GM23338 (cell line): ENCODE results near the gene POLR1A. TPM values are rescaled to one million over a fixed set of nuclear protein-coding genes. Genes with fewer than 3 reads are reported as not detected.

Source experiments
- ATAC-seq: fragments of 200-7000 bp; cut with Tn5 transposase; 3 replicates; pipeline ENCODE4 v1.9.1; 2020
- DNase-seq: peaks from one replicate; pipeline ENCODE4 v3.0.0-alpha.2; 2015; ENCODE audit warnings: low spot score
- H2AFZ ChIP-seq: fragments of 200-600 bp; sonication (generic); 2 replicates; pipeline ENCODE4 v1.8.0; 2016; ENCODE audit warnings: antibody characterized with exemption, mild to moderate bottlenecking, moderate library complexity
- H3F3A ChIP-seq: fragments of 200-600 bp; sonication (generic); replicated peaks from 2 replicates; pipeline ENCODE4 v1.8.0; 2017; ENCODE audit warnings: antibody characterized with exemption, mixed run types, low read depth
- H3K27ac ChIP-seq: fragments of 200-600 bp; sonication (generic); 2 replicates; pipeline ENCODE4 v1.6.1; 2016; ENCODE audit warnings: low read depth
- H3K27me3 ChIP-seq: fragments of 200-600 bp; sonication (generic); 2 replicates; pipeline ENCODE4 v1.8.0; 2016; ENCODE audit warnings: mild to moderate bottlenecking, mixed run types, moderate library complexity; ENCODE audit not compliant: insufficient read depth
- H3K36me3 ChIP-seq: fragments of 200-600 bp; sonication (generic); 2 replicates; pipeline ENCODE4 v1.8.0; 2016; ENCODE audit warnings: mild to moderate bottlenecking; ENCODE audit not compliant: insufficient read depth
- H3K4me1 ChIP-seq: fragments of 200-600 bp; sonication (generic); 2 replicates; pipeline ENCODE4 v1.8.0; 2016; ENCODE audit warnings: mild to moderate bottlenecking, moderate library complexity; ENCODE audit not compliant: insufficient read depth
- H3K4me2 ChIP-seq: fragments of 200-600 bp; sonication (generic); 2 replicates; pipeline ENCODE4 v1.7.1; 2017; ENCODE audit warnings: mixed run types
- H3K4me3 ChIP-seq: fragments of 200-600 bp; sonication (generic); 2 replicates; pipeline ENCODE4 v1.6.1; 2016; ENCODE audit warnings: mixed run types
- H3K79me2 ChIP-seq: fragments of 200-600 bp; sonication (generic); replicated peaks from 2 replicates; pipeline ENCODE4 v1.8.0; 2017; ENCODE audit warnings: mild to moderate bottlenecking; ENCODE audit not compliant: insufficient read depth
- H3K9me2 ChIP-seq: fragments of 200-600 bp; sonication (generic); 2 replicates; pipeline ENCODE4 v1.8.0; 2017; ENCODE audit not compliant: insufficient read depth
- H4K20me1 ChIP-seq: fragments of 200-600 bp; sonication (generic); replicated peaks from 2 replicates; pipeline ENCODE4 v1.8.0; 2017; ENCODE audit warnings: mild to moderate bottlenecking; ENCODE audit not compliant: insufficient read depth
- H3K27ac Mint-ChIP-seq: 2 replicates; pipeline ENCODE4 v1.8.0; 2020; ENCODE audit warnings: inconsistent platforms, mild to moderate bottlenecking, moderate library complexity, mixed read lengths
- H3K27me3 Mint-ChIP-seq: 3 replicates; pipeline ENCODE4 v1.8.0; 2022; ENCODE audit warnings: low read depth, mild to moderate bottlenecking, moderate library complexity, mixed read lengths, inconsistent platforms; ENCODE audit not compliant: insufficient read depth, poor library complexity
- H3K36me3 Mint-ChIP-seq: 3 replicates; pipeline ENCODE4 v1.8.0; 2021; ENCODE audit warnings: low read depth, mild to moderate bottlenecking, inconsistent platforms, moderate library complexity, mixed read lengths
- H3K4me1 Mint-ChIP-seq: 3 replicates; pipeline ENCODE4 v1.8.0; 2020; ENCODE audit warnings: mild to moderate bottlenecking, inconsistent platforms, mixed read lengths
- H3K4me3 Mint-ChIP-seq: 3 replicates; pipeline ENCODE4 v1.8.0; 2021; ENCODE audit warnings: moderate library complexity, mild to moderate bottlenecking, inconsistent platforms, mixed read lengths
- H3K9me3 Mint-ChIP-seq: 3 replicates; pipeline ENCODE4 v1.8.0; 2020; ENCODE audit warnings: moderate library complexity, mild to moderate bottlenecking, inconsistent platforms, mixed read lengths
- CREB1 ChIP-seq: fragments of 250-450 bp; sonication (Bioruptor Pico); IDR thresholded peaks from 2 replicates; pipeline ENCODE4 v1.5.0; 2020; ENCODE audit warnings: low read depth, mild to moderate bottlenecking, moderate library complexity
- EZH2 ChIP-seq: fragments of 200-600 bp; sonication (generic); IDR thresholded peaks from one replicate; pipeline ENCODE4 v1.8.0; 2017; ENCODE audit warnings: antibody characterized with exemption, mild to moderate bottlenecking, low read depth; ENCODE audit not compliant: unreplicated experiment
- EZH2phosphoT487 ChIP-seq: fragments of 200-600 bp; sonication (generic); IDR thresholded peaks from one replicate; pipeline ENCODE4 v1.8.1; 2018; ENCODE audit warnings: antibody characterized with exemption; ENCODE audit not compliant: unreplicated experiment
- JUNB ChIP-seq: IDR thresholded peaks from one replicate; pipeline ENCODE4 v1.6.1; 2016; ENCODE audit warnings: antibody characterized with exemption; ENCODE audit not compliant: unreplicated experiment
- NANOG ChIP-seq: IDR thresholded peaks from 2 replicates; pipeline ENCODE4 v1.6.1; 2016; ENCODE audit warnings: antibody characterized with exemption, borderline replicate concordance
- STAT1 ChIP-seq: IDR thresholded peaks from one replicate; pipeline ENCODE4 v1.6.1; 2016; ENCODE audit warnings: antibody characterized with exemption; ENCODE audit not compliant: unreplicated experiment
- ZNF114 ChIP-seq: fragments of 250-450 bp; sonication (Bioruptor Pico); IDR thresholded peaks from 2 replicates; pipeline ENCODE4 v1.5.0; 2020; ENCODE audit warnings: mild to moderate bottlenecking, moderate library complexity
- ZNF331 ChIP-seq: fragments of 250-450 bp; sonication (Bioruptor Pico); IDR thresholded peaks from 2 replicates; pipeline ENCODE4 v1.5.0; 2020; ENCODE audit warnings: low read depth, mild to moderate bottlenecking, moderate library complexity
- polyA plus RNA-seq: library from polyadenylated mRNA; unstranded; fragments of >200 nt; fragmentation: Nextera tagmentation; extraction: Ambion mirVana; gene quantifications from 2 replicates; pipeline ENCODE4 v1.2.1, GENCODE V29; 2016
- total RNA-seq: library from RNA; depleted of rRNA; stranded (reverse); fragments of >200 nt; shearing (Covaris generic); gene quantifications from 2 replicates; pipeline ENCODE4 v1.2.3, GENCODE V29; 2014
- TF ChIP-seq, protein P1 (sequence below): fragments of 250-450 bp; sonication (Bioruptor Pico); IDR thresholded peaks from 2 replicates; pipeline ENCODE4 v1.5.0; 2020; ENCODE audit warnings: mild to moderate bottlenecking, moderate library complexity
- TF ChIP-seq, protein P2 (sequence below), 2 experiments: fragments of 200-600 bp in 1 of 2; sonication (generic) in 1 of 2; conservative IDR thresholded peaks; 2 replicates each; pipeline versions ENCODE4 v1.5.1 to v1.6.1; 2016 to 2017; ENCODE audit warnings: antibody characterized with exemption in 2 of 2, low read depth in 2 of 2, mild to moderate bottlenecking in 2 of 2, moderate library complexity in 1 of 2
- TF ChIP-seq, protein P3 (sequence below): IDR thresholded peaks from one replicate; pipeline ENCODE4 v1.6.1; 2018; ENCODE audit warnings: antibody characterized with exemption; ENCODE audit not compliant: unreplicated experiment

The POLR1A gene
- total and polyA plus RNA-seq, 2 experiments from 2014 or later = 13.8 to 43.2 TPM

DNA sequence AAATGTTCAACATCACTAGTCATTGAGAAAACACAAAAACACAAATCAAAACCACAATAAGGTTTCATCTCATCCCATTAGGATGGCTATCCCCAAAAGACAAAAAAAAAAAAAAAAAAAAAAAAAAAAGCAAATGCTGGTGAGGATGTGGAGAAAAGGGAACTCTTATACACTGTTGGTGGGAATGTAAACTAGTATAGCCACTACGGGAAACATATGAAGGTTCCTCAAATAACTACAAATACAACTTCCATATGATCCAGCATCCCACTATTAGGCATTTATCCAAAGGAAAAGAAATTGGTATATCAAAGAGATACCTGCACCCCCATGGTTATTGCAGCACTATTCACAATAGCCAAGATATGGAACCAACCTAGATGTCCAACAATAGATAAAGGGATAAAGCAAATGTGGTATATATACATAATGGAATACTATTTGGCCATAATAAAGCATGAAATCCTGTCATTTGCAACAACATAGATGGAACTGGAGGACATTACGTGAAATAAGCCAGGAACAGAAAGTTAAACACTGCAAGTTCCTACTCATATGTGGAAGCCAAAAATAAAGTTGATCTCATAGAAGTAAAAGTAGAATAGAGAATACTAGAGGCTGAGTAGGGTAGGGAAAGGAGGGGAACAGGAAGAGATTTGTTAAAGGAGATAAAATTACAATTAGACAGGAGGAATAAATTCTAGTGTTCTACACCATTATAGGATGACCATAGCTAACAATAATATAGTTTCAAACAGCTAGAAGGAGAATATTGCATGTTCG is 8.4 kb downstream of the POLR1A start (continued):
- TF ChIP-seq, protein P1, sequence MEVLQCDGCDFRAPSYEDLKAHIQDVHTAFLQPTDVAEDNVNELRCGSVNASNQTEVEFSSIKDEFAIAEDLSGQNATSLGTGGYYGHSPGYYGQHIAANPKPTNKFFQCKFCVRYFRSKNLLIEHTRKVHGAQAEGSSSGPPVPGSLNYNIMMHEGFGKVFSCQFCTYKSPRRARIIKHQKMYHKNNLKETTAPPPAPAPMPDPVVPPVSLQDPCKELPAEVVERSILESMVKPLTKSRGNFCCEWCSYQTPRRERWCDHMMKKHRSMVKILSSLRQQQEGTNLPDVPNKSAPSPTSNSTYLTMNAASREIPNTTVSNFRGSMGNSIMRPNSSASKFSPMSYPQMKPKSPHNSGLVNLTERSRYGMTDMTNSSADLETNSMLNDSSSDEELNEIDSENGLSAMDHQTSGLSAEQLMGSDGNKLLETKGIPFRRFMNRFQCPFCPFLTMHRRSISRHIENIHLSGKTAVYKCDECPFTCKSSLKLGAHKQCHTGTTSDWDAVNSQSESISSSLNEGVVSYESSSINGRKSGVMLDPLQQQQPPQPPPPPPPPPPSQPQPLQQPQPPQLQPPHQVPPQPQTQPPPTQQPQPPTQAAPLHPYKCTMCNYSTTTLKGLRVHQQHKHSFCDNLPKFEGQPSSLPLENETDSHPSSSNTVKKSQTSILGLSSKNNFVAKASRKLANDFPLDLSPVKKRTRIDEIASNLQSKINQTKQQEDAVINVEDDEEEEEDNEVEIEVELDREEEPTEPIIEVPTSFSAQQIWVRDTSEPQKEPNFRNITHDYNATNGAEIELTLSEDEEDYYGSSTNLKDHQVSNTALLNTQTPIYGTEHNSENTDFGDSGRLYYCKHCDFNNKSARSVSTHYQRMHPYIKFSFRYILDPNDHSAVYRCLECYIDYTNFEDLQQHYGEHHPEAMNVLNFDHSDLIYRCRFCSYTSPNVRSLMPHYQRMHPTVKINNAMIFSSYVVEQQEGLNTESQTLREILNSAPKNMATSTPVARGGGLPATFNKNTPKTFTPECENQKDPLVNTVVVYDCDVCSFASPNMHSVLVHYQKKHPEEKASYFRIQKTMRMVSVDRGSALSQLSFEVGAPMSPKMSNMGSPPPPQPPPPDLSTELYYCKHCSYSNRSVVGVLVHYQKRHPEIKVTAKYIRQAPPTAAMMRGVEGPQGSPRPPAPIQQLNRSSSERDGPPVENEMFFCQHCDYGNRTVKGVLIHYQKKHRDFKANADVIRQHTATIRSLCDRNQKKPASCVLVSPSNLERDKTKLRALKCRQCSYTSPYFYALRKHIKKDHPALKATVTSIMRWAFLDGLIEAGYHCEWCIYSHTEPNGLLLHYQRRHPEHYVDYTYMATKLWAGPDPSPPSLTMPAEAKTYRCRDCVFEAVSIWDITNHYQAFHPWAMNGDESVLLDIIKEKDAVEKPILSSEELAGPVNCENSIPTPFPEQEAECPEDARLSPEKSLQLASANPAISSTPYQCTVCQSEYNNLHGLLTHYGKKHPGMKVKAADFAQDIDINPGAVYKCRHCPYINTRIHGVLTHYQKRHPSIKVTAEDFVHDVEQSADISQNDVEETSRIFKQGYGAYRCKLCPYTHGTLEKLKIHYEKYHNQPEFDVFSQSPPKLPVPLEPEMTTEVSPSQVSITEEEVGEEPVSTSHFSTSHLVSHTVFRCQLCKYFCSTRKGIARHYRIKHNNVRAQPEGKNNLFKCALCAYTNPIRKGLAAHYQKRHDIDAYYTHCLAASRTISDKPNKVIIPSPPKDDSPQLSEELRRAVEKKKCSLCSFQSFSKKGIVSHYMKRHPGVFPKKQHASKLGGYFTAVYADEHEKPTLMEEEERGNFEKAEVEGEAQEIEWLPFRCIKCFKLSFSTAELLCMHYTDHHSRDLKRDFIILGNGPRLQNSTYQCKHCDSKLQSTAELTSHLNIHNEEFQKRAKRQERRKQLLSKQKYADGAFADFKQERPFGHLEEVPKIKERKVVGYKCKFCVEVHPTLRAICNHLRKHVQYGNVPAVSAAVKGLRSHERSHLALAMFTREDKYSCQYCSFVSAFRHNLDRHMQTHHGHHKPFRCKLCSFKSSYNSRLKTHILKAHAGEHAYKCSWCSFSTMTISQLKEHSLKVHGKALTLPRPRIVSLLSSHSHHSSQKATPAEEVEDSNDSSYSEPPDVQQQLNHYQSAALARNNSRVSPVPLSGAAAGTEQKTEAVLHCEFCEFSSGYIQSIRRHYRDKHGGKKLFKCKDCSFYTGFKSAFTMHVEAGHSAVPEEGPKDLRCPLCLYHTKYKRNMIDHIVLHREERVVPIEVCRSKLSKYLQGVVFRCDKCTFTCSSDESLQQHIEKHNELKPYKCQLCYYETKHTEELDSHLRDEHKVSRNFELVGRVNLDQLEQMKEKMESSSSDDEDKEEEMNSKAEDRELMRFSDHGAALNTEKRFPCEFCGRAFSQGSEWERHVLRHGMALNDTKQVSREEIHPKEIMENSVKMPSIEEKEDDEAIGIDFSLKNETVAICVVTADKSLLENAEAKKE (CRISPR knock-in tag) = no peak
- no peak for TF ChIP-seq CREB1 (CRISPR knock-in tag)
- TF ChIP-seq ZNF331 (CRISPR knock-in tag) = no peak
- no peak for TF ChIP-seq ZNF114 (CRISPR knock-in tag)
- TF ChIP-seq, protein P2, sequence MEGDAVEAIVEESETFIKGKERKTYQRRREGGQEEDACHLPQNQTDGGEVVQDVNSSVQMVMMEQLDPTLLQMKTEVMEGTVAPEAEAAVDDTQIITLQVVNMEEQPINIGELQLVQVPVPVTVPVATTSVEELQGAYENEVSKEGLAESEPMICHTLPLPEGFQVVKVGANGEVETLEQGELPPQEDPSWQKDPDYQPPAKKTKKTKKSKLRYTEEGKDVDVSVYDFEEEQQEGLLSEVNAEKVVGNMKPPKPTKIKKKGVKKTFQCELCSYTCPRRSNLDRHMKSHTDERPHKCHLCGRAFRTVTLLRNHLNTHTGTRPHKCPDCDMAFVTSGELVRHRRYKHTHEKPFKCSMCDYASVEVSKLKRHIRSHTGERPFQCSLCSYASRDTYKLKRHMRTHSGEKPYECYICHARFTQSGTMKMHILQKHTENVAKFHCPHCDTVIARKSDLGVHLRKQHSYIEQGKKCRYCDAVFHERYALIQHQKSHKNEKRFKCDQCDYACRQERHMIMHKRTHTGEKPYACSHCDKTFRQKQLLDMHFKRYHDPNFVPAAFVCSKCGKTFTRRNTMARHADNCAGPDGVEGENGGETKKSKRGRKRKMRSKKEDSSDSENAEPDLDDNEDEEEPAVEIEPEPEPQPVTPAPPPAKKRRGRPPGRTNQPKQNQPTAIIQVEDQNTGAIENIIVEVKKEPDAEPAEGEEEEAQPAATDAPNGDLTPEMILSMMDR (conservative IDR thresholded peaks at IDR 0.05; ENCODE audit: low read depth in 2 of 2) = no peak
- no peak for TF ChIP-seq NANOG

DNA sequence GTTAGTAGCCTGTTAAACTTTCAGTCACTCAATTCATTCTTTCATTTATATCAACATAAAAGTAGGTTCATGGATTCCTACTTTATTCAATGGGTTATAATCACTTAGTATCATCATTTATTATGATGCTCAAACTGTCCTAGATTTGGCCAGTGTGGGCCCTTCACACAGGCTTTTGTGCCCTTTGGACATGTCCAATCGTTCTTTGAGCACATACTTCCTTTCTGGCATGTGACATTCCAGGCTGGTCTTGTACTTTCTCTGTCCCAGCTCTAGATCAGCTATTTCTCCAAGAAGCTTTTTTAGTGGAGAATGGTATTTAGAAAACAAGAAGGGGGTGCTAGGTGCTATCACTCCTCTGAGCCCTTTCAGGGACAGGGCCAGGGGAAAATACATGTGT is 11.5 kb downstream of the POLR1A start:
- H3K9me2 ChIP-seq = no peaks in the 10 kb centered on the region
- H3K27ac ChIP-seq = no peak overlapping the region
- no peak for DNase-seq
- peaks cover 72% of the 10 kb centered on the region for H3K79me2 ChIP-seq
- Mint-ChIP-seq H3K27me3 (no peaks in the 10 kb centered on the region), H3K4me3 (no peak overlapping the region), H3K4me1 (no peaks in the 10 kb centered on the region), H3K9me3 (no peaks in the 10 kb centered on the region), H3K36me3 (peaks cover 73% of the 10 kb centered on the region), H3K27ac (no peak overlapping the region)
- no peak overlapping the region for H3K4me2 ChIP-seq
- no peak overlapping the region for H2AFZ ChIP-seq
- H3F3A ChIP-seq = no peaks in the 10 kb centered on the region
- H3K27me3 ChIP-seq = no peaks in the 10 kb centered on the region
- H3K4me3 ChIP-seq = no peak overlapping the region
- peaks cover 39% of the 10 kb centered on the region for H3K36me3 ChIP-seq
- ATAC-seq = no peak
- H4K20me1 ChIP-seq = peaks cover 27% of the 10 kb centered on the region
- H3K4me1 ChIP-seq = no peaks in the 10 kb centered on the region
- TF ChIP-seq STAT1 (no peak), EZH2 (no peak), JUNB (no peak), CREB1 (CRISPR knock-in tag) (no peak), EZH2phosphoT487 (no peak)
- TF ChIP-seq, protein P3, sequence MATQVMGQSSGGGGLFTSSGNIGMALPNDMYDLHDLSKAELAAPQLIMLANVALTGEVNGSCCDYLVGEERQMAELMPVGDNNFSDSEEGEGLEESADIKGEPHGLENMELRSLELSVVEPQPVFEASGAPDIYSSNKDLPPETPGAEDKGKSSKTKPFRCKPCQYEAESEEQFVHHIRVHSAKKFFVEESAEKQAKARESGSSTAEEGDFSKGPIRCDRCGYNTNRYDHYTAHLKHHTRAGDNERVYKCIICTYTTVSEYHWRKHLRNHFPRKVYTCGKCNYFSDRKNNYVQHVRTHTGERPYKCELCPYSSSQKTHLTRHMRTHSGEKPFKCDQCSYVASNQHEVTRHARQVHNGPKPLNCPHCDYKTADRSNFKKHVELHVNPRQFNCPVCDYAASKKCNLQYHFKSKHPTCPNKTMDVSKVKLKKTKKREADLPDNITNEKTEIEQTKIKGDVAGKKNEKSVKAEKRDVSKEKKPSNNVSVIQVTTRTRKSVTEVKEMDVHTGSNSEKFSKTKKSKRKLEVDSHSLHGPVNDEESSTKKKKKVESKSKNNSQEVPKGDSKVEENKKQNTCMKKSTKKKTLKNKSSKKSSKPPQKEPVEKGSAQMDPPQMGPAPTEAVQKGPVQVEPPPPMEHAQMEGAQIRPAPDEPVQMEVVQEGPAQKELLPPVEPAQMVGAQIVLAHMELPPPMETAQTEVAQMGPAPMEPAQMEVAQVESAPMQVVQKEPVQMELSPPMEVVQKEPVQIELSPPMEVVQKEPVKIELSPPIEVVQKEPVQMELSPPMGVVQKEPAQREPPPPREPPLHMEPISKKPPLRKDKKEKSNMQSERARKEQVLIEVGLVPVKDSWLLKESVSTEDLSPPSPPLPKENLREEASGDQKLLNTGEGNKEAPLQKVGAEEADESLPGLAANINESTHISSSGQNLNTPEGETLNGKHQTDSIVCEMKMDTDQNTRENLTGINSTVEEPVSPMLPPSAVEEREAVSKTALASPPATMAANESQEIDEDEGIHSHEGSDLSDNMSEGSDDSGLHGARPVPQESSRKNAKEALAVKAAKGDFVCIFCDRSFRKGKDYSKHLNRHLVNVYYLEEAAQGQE = no peak
